HEK293 (cell line): ENCODE data around the gene MRS2.

Source experiments
- CTCF ChIA-PET: fragments of 350-600 bp; formaldehyde crosslinking; extraction: SDS; loops from one replicate; lab custom pipeline; 2021; ENCODE audit warnings: antibody characterized with exemption; lab: Yijun Ruan, JAX
- POLR2A ChIA-PET: fragments of 300-600 bp; formaldehyde crosslinking; extraction: SDS; loops from one replicate; lab custom pipeline; 2020; ENCODE audit warnings: antibody characterized with exemption, inconsistent platforms; lab: Yijun Ruan, JAX
- H3K27ac ChIP-seq: fragments of 200-500 bp; sonication (Bioruptor generic); 2 replicates; pipeline ENCODE4 v1.5.1; 2014; ENCODE audit warnings: low read depth, low read length, control low read depth, inconsistent platforms; ENCODE audit errors: extremely low read depth
- H3K36me3 ChIP-seq, 2 experiments: fragments of 200-500 bp in 1 of 2; sonication (Bioruptor generic) in 1 of 2; 1 replicate in 1 of 2; 2 replicates in 1 of 2; pipeline ENCODE4 v1.5.1; 2014 to 2017; ENCODE audit warnings: inconsistent platforms in 2 of 2, low read length in 2 of 2; ENCODE audit not compliant: control insufficient read depth in 2 of 2, insufficient read depth in 1 of 2
- H3K4me1 ChIP-seq: fragments of 200-500 bp; sonication (Bioruptor generic); 2 replicates; pipeline ENCODE4 v1.5.1; 2014; ENCODE audit warnings: mild to moderate bottlenecking, low read length, inconsistent platforms; ENCODE audit not compliant: control insufficient read depth, insufficient read depth
- H3K4me3 ChIP-seq: 2 replicates; pipeline ENCODE4 v1.5.1; 2011; ENCODE audit warnings: low read depth, mild to moderate bottlenecking, control low read depth, low read length, moderate library complexity
- H3K9me3 ChIP-seq: fragments of 200-500 bp; sonication (Bioruptor generic); 2 replicates; pipeline ENCODE4 v1.5.1; 2014; ENCODE audit warnings: low read depth, low read length, inconsistent platforms; ENCODE audit not compliant: control insufficient read depth, insufficient read depth
- EGR2 ChIP-seq: fragments of 450-650 bp; formaldehyde crosslinking; IDR thresholded peaks from 2 replicates; pipeline ENCODE4 v1.5.1; 2016; ENCODE audit warnings: low read depth, missing biosample characterization, missing genetic modification characterization
- KLF17 ChIP-seq: fragments of 450-650 bp; formaldehyde crosslinking; IDR thresholded peaks from 2 replicates; pipeline ENCODE4 v1.5.1; 2016; ENCODE audit warnings: missing biosample characterization, missing genetic modification characterization
- MZF1 ChIP-seq: fragments of 450-650 bp; formaldehyde crosslinking; IDR thresholded peaks from 2 replicates; pipeline ENCODE4 v1.5.1; 2017; ENCODE audit warnings: missing biosample characterization, missing genetic modification characterization, borderline replicate concordance
- OVOL3 ChIP-seq: fragments of 450-650 bp; formaldehyde crosslinking; IDR thresholded peaks from 2 replicates; pipeline ENCODE4 v1.5.1; 2016; ENCODE audit warnings: missing biosample characterization, missing genetic modification characterization
- PRDM4 ChIP-seq: fragments of 450-650 bp; formaldehyde crosslinking; IDR thresholded peaks from 2 replicates; pipeline ENCODE4 v1.5.1; 2017; ENCODE audit warnings: missing biosample characterization, missing genetic modification characterization
- RBAK ChIP-seq: fragments of 450-650 bp; formaldehyde crosslinking; IDR thresholded peaks from 2 replicates; pipeline ENCODE4 v1.5.1; 2016; ENCODE audit warnings: missing biosample characterization, missing genetic modification characterization
- SP2 ChIP-seq: fragments of 450-650 bp; formaldehyde crosslinking; IDR thresholded peaks from 2 replicates; pipeline ENCODE4 v1.5.1; 2016; ENCODE audit warnings: missing biosample characterization, missing genetic modification characterization
- ZBTB17 ChIP-seq: fragments of 450-650 bp; formaldehyde crosslinking; IDR thresholded peaks from 2 replicates; pipeline ENCODE4 v1.5.1; 2016; ENCODE audit warnings: missing biosample characterization, missing genetic modification characterization
- ZBTB20 ChIP-seq: fragments of 450-650 bp; formaldehyde crosslinking; IDR thresholded peaks from 2 replicates; pipeline ENCODE4 v1.5.1; 2016; ENCODE audit warnings: missing biosample characterization, missing genetic modification characterization
- ZEB2 ChIP-seq: fragments of 450-650 bp; formaldehyde crosslinking; IDR thresholded peaks from 2 replicates; pipeline ENCODE4 v1.5.1; 2016; ENCODE audit warnings: missing biosample characterization, missing genetic modification characterization
- ZNF23 ChIP-seq: fragments of 450-650 bp; formaldehyde crosslinking; IDR thresholded peaks from 2 replicates; pipeline ENCODE4 v1.5.1; 2016; ENCODE audit warnings: missing biosample characterization, missing genetic modification characterization, borderline replicate concordance
- ZNF24 ChIP-seq: fragments of 450-650 bp; formaldehyde crosslinking; IDR thresholded peaks from 2 replicates; pipeline ENCODE4 v1.5.1; 2016; ENCODE audit warnings: missing biosample characterization, missing genetic modification characterization
- ZNF324 ChIP-seq: fragments of 450-650 bp; formaldehyde crosslinking; IDR thresholded peaks from 2 replicates; pipeline ENCODE4 v1.5.1; 2016; ENCODE audit warnings: missing biosample characterization, missing genetic modification characterization
- ZNF341 ChIP-seq: fragments of 450-650 bp; formaldehyde crosslinking; IDR thresholded peaks from 2 replicates; pipeline ENCODE4; 2016; ENCODE audit warnings: low read depth, missing biosample characterization, missing genetic modification characterization
- ZNF362 ChIP-seq: fragments of 450-650 bp; formaldehyde crosslinking; IDR thresholded peaks from 2 replicates; pipeline ENCODE4 v1.5.1; 2016; ENCODE audit warnings: missing biosample characterization, missing genetic modification characterization
- ZNF394 ChIP-seq: fragments of 450-650 bp; formaldehyde crosslinking; IDR thresholded peaks from 2 replicates; pipeline ENCODE4 v1.5.1; 2016; ENCODE audit warnings: missing biosample characterization, missing genetic modification characterization, mild to moderate bottlenecking, moderate library complexity, borderline replicate concordance
- ZNF513 ChIP-seq: fragments of 450-650 bp; IDR thresholded peaks from 2 replicates; pipeline ENCODE4 v1.5.1; 2018; ENCODE audit warnings: missing biosample characterization, missing genetic modification characterization
- ZNF548 ChIP-seq: fragments of 450-650 bp; formaldehyde crosslinking; IDR thresholded peaks from 2 replicates; pipeline ENCODE4 v1.5.1; 2016; ENCODE audit warnings: missing biosample characterization, missing genetic modification characterization
- ZNF549 ChIP-seq: fragments of 450-650 bp; IDR thresholded peaks from 2 replicates; pipeline ENCODE4 v1.5.1; 2018; ENCODE audit warnings: missing biosample characterization, missing genetic modification characterization, mild to moderate bottlenecking, inconsistent platforms, moderate library complexity
- ZNF624 ChIP-seq: fragments of 450-650 bp; formaldehyde crosslinking; IDR thresholded peaks from 2 replicates; pipeline ENCODE4 v1.5.1; 2017; ENCODE audit warnings: missing biosample characterization, missing genetic modification characterization
- ZNF660 ChIP-seq: fragments of 450-650 bp; IDR thresholded peaks from 2 replicates; pipeline ENCODE4 v1.5.1; 2018; ENCODE audit warnings: missing biosample characterization, mild to moderate bottlenecking, missing genetic modification characterization
- ZNF692 ChIP-seq: fragments of 450-650 bp; formaldehyde crosslinking; IDR thresholded peaks from 2 replicates; pipeline ENCODE4 v1.5.1; 2016; ENCODE audit warnings: missing biosample characterization, missing genetic modification characterization
- ZNF707 ChIP-seq: fragments of 450-650 bp; formaldehyde crosslinking; IDR thresholded peaks from 2 replicates; pipeline ENCODE4 v1.5.1; 2016; ENCODE audit warnings: missing biosample characterization, missing genetic modification characterization
- ZNF76 ChIP-seq: fragments of 450-650 bp; formaldehyde crosslinking; IDR thresholded peaks from 2 replicates; pipeline ENCODE4; 2016; ENCODE audit warnings: low read depth, missing biosample characterization, missing genetic modification characterization, borderline replicate concordance
- ZNF830 ChIP-seq: fragments of 450-650 bp; IDR thresholded peaks from 2 replicates; pipeline ENCODE4 v1.5.0; 2018; ENCODE audit warnings: missing biosample characterization, missing genetic modification characterization, low read depth, mild to moderate bottlenecking, moderate library complexity
- ZSCAN30 ChIP-seq: fragments of 450-650 bp; IDR thresholded peaks from 2 replicates; pipeline ENCODE4 v1.5.1; 2018; ENCODE audit warnings: missing biosample characterization, mild to moderate bottlenecking, missing genetic modification characterization, moderate library complexity
- ZXDB ChIP-seq: fragments of 450-650 bp; formaldehyde crosslinking; IDR thresholded peaks from 2 replicates; pipeline ENCODE4 v1.5.1; 2016; ENCODE audit warnings: missing biosample characterization, missing genetic modification characterization

The MRS2 gene

GRCh38 chr6:24357336-24358218 is 45.2 kb upstream of the MRS2 start, which contains the start of gene DCDC2 (continued):
- TF ChIP-seq KLF17 (tag by site-specific recombination), result peak; percentile 36; the same call in 1 of the 2 replicates
- peak; percentile 76 for TF ChIP-seq ZXDB (tag by site-specific recombination)
- peak; percentile 67; the same call in 1 of the 2 replicates for TF ChIP-seq ZNF692 (tag by site-specific recombination)
- 0 out of 2 replicates have a peak, but pooled peaks have one; percentile 18 for TF ChIP-seq OVOL3
- TF ChIP-seq ZNF341 (tag by site-specific recombination), result peak; percentile 81
- 0 out of 2 replicates have a peak, but pooled peaks have one; percentile 48 for TF ChIP-seq ZNF24 (tag by site-specific recombination)
- peak; percentile 74 for TF ChIP-seq ZBTB17 (tag by site-specific recombination)
- peak; percentile 69 for TF ChIP-seq ZBTB20 (tag by site-specific recombination)
- 0 out of 2 replicates have a peak, but pooled peaks have one; percentile 13 for TF ChIP-seq ZNF394 (tag by site-specific recombination)
- no peak for TF ChIP-seq RBAK (tag by site-specific recombination)
- TF ChIP-seq ZSCAN30 (tag by site-specific recombination), result 0 out of 2 replicates have a peak, but pooled peaks have one; percentile 53

- POLR2A ChIA-PET, result interaction anchor here (0.6 to 3.0 kb wide), 8 partner anchors 9 to 232 kb away, joined by 3 to 15 read pairs (median 4); no protein-coding TSS in a partner anchor
- H3K4me1 ChIP-seq, result peaks cover 10% of the 10 kb centered on the region
- no peaks in the 10 kb centered on the region for H3K36me3 ChIP-seq
- CTCF ChIA-PET, result interaction anchor here (0.9 to 2.9 kb wide), 3 partner anchors 11 to 75 kb away, joined by 7 to 25 read pairs (median 12); no protein-coding TSS in a partner anchor
- peak overlapping the region; percentile 65; the same call in 1 of the 2 replicates for H3K27ac ChIP-seq
- H3K9me3 ChIP-seq, result no peaks in the 10 kb centered on the region
- H3K4me3 ChIP-seq, result peak overlapping the region; percentile 70
- TF ChIP-seq EGR2 (tag by site-specific recombination) (no peak), ZNF23 (tag by site-specific recombination) (no peak), MZF1 (0 out of 2 replicates have a peak, but pooled peaks have one; percentile 42), ZNF830 (tag by site-specific recombination) (no peak), ZNF624 (tag by site-specific recombination) (no peak), PRDM4 (tag by site-specific recombination) (no peak), ZNF548 (tag by site-specific recombination) (no peak), ZNF324 (tag by site-specific recombination) (0 out of 2 replicates have a peak, but pooled peaks have one; percentile 39), ZNF549 (tag by site-specific recombination) (no peak), SP2 (tag by site-specific recombination) (no peak), OVOL3 (no peak), ZNF660 (tag by site-specific recombination) (no peak), ZNF362 (peak; percentile 76), ZEB2 (tag by site-specific recombination) (0 out of 2 replicates have a peak, but pooled peaks have one; percentile 4), ZNF707 (tag by site-specific recombination) (no peak), ZNF513 (tag by site-specific recombination) (no peak), ZNF76 (no peak)
These were observed 44.4 kb upstream of the MRS2 start for GRCh38 chr6:24358219-24358821.
